HG03575 (cell line): ENCODE measurements around the gene ABCG4.
"Not testable (repeated sequence)": the region's sequence is repeated elsewhere in the genome, so short reads cannot be mapped to it uniquely, and the experiment has no call there.

Source experiments
- ATAC-seq: cut with Tn5 transposase; IDR thresholded peaks from one replicate; pipeline ENCODE4 v1.9.1; 2021; ENCODE audit not compliant: unreplicated experiment, insufficient number of reproducible peaks, low FRiP score; ENCODE audit errors: extremely low read depth

ABCG4 gene

GRCh38 chr11:119178166-119178680 lies 29.4 kb downstream of the ABCG4 start:
- no peak for ATAC-seq

GRCh38 chr11:119179342-119179741 lies 30.5 kb downstream of the ABCG4 start:
- ATAC-seq, result no peak

- no peak for ATAC-seq
These were observed 31.1 kb downstream of the ABCG4 start for GRCh38 chr11:119179983-119180382.

- no peak for ATAC-seq
These were observed 32.2 kb downstream of the ABCG4 start for GRCh38 chr11:119180729-119181676.

- ATAC-seq, result no peak
These were observed 33.0 kb downstream of the ABCG4 start for GRCh38 chr11:119181677-119182412.

GRCh38 chr11:119184399-119184798 lies 35.5 kb downstream of the ABCG4 start:
- not testable (repeated sequence) for ATAC-seq

GRCh38 chr11:119185981-119186634 lies 37.3 kb downstream of the ABCG4 start:
- no peak for ATAC-seq

- no peak for ATAC-seq
These were observed 38.5 kb downstream of the ABCG4 start for GRCh38 chr11:119187123-119187892.

- no peak for ATAC-seq
These were observed 39.2 kb downstream of the ABCG4 start for GRCh38 chr11:119188067-119188466.

GRCh38 chr11:119188887-119189286 lies 40.0 kb downstream of the ABCG4 start:
- no peak for ATAC-seq

GRCh38 chr11:119189393-119189792 lies 40.5 kb downstream of the ABCG4 start:
- ATAC-seq, result no peak

GRCh38 chr11:119190531-119190930 lies 41.7 kb downstream of the ABCG4 start:
- ATAC-seq, result no peak

GRCh38 chr11:119191265-119191664 lies 42.4 kb downstream of the ABCG4 start:
- not testable (repeated sequence) for ATAC-seq

- no peak for ATAC-seq
These were observed 43.3 kb downstream of the ABCG4 start for GRCh38 chr11:119192111-119192510.

- no peak for ATAC-seq
These were observed 44.1 kb downstream of the ABCG4 start for GRCh38 chr11:119193001-119193400.

- ATAC-seq, result no peak
These were observed 44.8 kb downstream of the ABCG4 start for GRCh38 chr11:119193626-119194025.

GRCh38 chr11:119194811-119195440 lies 46.1 kb downstream of the ABCG4 start:
- ATAC-seq, result no peak

- ATAC-seq, result no peak
These were observed 46.8 kb downstream of the ABCG4 start for GRCh38 chr11:119195680-119196079.
